Left hindlimb (tissue), 1 donor: Measurements from ENCODE around the gene SWT1.
"Not testable (repeated sequence)": the region's sequence is repeated elsewhere in the genome, so short reads cannot be mapped to it uniquely, and the experiment has no call there.

ENCODE experiments used
- DNase-seq: peaks from one replicate; pipeline ENCODE4 v3.0.0-alpha.2; 2018

Gene SWT1

GRCh38 chr1:185293967-185294542, 137.1 kb downstream of the SWT1 start:
- no peak for DNase-seq

- DNase-seq, result no peak
Observed at GRCh38 chr1:185295091-185295490, 138.1 kb downstream of the SWT1 start.

- no peak for DNase-seq
Observed at GRCh38 chr1:185297982-185298381, 141.0 kb downstream of the SWT1 start.

GRCh38 chr1:185300152-185300551, 143.2 kb downstream of the SWT1 start:
- no peak for DNase-seq

- DNase-seq, result no peak
Observed at GRCh38 chr1:185305419-185305818, 148.5 kb downstream of the SWT1 start.

- no peak for DNase-seq
Observed at GRCh38 chr1:185308126-185308525, 151.2 kb downstream of the SWT1 start.

GRCh38 chr1:185309566-185309965, 152.6 kb downstream of the SWT1 start:
- no peak for DNase-seq

GRCh38 chr1:185311589-185312225, 154.7 kb downstream of the SWT1 start:
- no peak for DNase-seq

GRCh38 chr1:185312361-185313138, 155.6 kb downstream of the SWT1 start:
- no peak for DNase-seq

GRCh38 chr1:185314411-185314810, 157.4 kb downstream of the SWT1 start:
- no peak for DNase-seq

- DNase-seq, result no peak
Observed at GRCh38 chr1:185315445-185316071, 158.6 kb downstream of the SWT1 start.

- peak; percentile 97 for DNase-seq
Observed at GRCh38 chr1:185316163-185317033, 159.4 kb downstream of the SWT1 start.

- DNase-seq, result peak; percentile 99
Observed at GRCh38 chr1:185317034-185317885, 160.3 kb downstream of the SWT1 start, which contains the start of gene IVNS1ABP. Gene IVNS1ABP (minus strand): TSS chr1:185317243. CDS start chr1:185309493, 7,750 bp downstream.

- DNase-seq, result peak; percentile 54
Observed at GRCh38 chr1:185317886-185318310, 160.9 kb downstream of the SWT1 start.

GRCh38 chr1:185318431-185319138, 161.6 kb downstream of the SWT1 start:
- no peak for DNase-seq

GRCh38 chr1:185319139-185319475, 162.1 kb downstream of the SWT1 start:
- no peak for DNase-seq

GRCh38 chr1:185321104-185321503, 164.1 kb downstream of the SWT1 start:
- not testable (repeated sequence) for DNase-seq

GRCh38 chr1:185321653-185322221, 164.8 kb downstream of the SWT1 start:
- DNase-seq, result not testable (repeated sequence)

- DNase-seq, result no peak
Observed at GRCh38 chr1:185322636-185323035, 165.7 kb downstream of the SWT1 start.

- no peak for DNase-seq
Observed at GRCh38 chr1:185324118-185324517, 167.2 kb downstream of the SWT1 start.
